Vein endothelial cell (primary cell): ENCODE measurements around the gene KDM6A. TPM values are rescaled to one million over a fixed set of nuclear protein-coding genes. Genes with fewer than 3 reads are reported as not detected.

ENCODE experiments used
- total RNA-seq: library from RNA; depleted of rRNA; stranded (reverse); fragments of >200 nt; gene quantifications from 2 replicates; pipeline ENCODE4 v1.2.3, GENCODE V29; 2012

Gene KDM6A
- total RNA-seq = 20.2 and 23.2 TPM in 2 replicates

GRCh38 chrX:44872821-44873414, at the start of gene KDM6A:
Gene KDM6A (plus strand): TSS chrX:44873188. CDS start chrX:44873552, 364 bp downstream.

GRCh38 chrX:44843753-44844152, 29.2 kb upstream of the KDM6A start, which contains the start of gene DUSP21:
Gene DUSP21 (plus strand): TSS chrX:44844021. CDS start chrX:44844133, 112 bp downstream.

Other genes with a start within 250 kb of the KDM6A start
- not detected in 2 replicates for gene DUSP21, start 29.2 kb upstream of the KDM6A start, total RNA-seq